GM12878 (cell line): ENCODE measurements around the gene SPOCK1. TPM values are rescaled to one million over a fixed set of nuclear protein-coding genes. Genes with fewer than 3 reads are reported as not detected.

Experiments used
- ATAC-seq: fragments of 200-7000 bp; cut with Tn5 transposase; 3 replicates; pipeline ENCODE4 v1.9.1; 2020; ENCODE audit warnings: mild to moderate bottlenecking, moderate library complexity
- BruUV-seq: library from RNA; stranded (reverse); fragments of 400-500 nt; replicated peaks from 2 replicates; lab custom pipeline; 2021; lab: Mats Ljungman, UMichigan
- CTCF ChIA-PET: fragments of 300-600 bp; sonication (Branson Sonifier 250); formaldehyde crosslinking; extraction: SDS; loops from one replicate; lab custom pipeline; 2021; ENCODE audit warnings: inconsistent platforms; lab: Yijun Ruan, JAX
- POLR2A ChIA-PET: fragments of 350-600 bp; formaldehyde crosslinking; extraction: SDS; loops from one replicate; lab custom pipeline; 2021; ENCODE audit warnings: inconsistent platforms; lab: Charles Lee
- RAD21 ChIA-PET: fragments of 300-600 bp; sonication (Branson Sonifier 250); formaldehyde crosslinking; loops from one replicate; lab custom pipeline; 2023; ENCODE audit warnings: antibody characterized with exemption; ENCODE audit not compliant: unreplicated experiment; lab: Charles Lee
- SMC1A ChIA-PET: fragments of 300-600 bp; sonication (Branson Sonifier 250); formaldehyde crosslinking; loops from one replicate; lab custom pipeline; 2023; ENCODE audit not compliant: unreplicated experiment, uncharacterized antibody; lab: Charles Lee
- DNase-seq: peaks from one replicate; pipeline ENCODE4 v3.0.0-alpha.2; 2011; ENCODE audit warnings: low read depth, low spot score
- FAIRE-seq: peaks from 3 replicates; lab custom pipeline; 2011; peaks lifted over from hg19 to GRCh38; lab: Jason Lieb, UNC
- H2AFZ ChIP-seq: 2 replicates; pipeline ENCODE4 v1.6.0; 2011; ENCODE audit warnings: low read depth, low read length, control low read depth; ENCODE audit not compliant: control insufficient read depth
- H3K27ac ChIP-seq: 2 replicates; pipeline ENCODE4 v1.5.1; 2011; ENCODE audit warnings: control low read depth; ENCODE audit not compliant: control insufficient read depth, insufficient read depth
- H3K27me3 ChIP-seq, 2 experiments: replicated peaks in 1 of 2; 2 replicates each; pipeline versions ENCODE4 v1.6.0 to v1.6.1; 2011; ENCODE audit warnings: low read length in 1 of 2; ENCODE audit not compliant: control insufficient read depth in 2 of 2, insufficient read depth in 2 of 2
- H3K36me3 ChIP-seq, 2 experiments: 2 replicates each; pipeline ENCODE4 v1.5.1; 2011; ENCODE audit warnings: low read length in 1 of 2; ENCODE audit not compliant: control insufficient read depth in 2 of 2, insufficient read depth in 2 of 2
- H3K4me1 ChIP-seq: 2 replicates; pipeline ENCODE4 v1.6.1; 2011; ENCODE audit warnings: mild to moderate bottlenecking, low read length, moderate library complexity, mixed read lengths; ENCODE audit not compliant: control insufficient read depth, insufficient read depth
- H3K4me2 ChIP-seq: 2 replicates; pipeline ENCODE4 v1.6.0; 2011; ENCODE audit warnings: control low read depth; ENCODE audit not compliant: control insufficient read depth, insufficient read depth
- H3K4me3 ChIP-seq: fragments of 200-600 bp; sonication (generic); 2 replicates; pipeline ENCODE4 v1.5.1; 2016
- H3K79me2 ChIP-seq: 2 replicates; pipeline ENCODE4 v1.6.0; 2011; ENCODE audit warnings: low read length; ENCODE audit not compliant: control insufficient read depth, insufficient read depth
- H3K9ac ChIP-seq: 2 replicates; pipeline ENCODE4 v1.8.0; 2011; ENCODE audit warnings: low read length, control low read depth, mixed read lengths; ENCODE audit not compliant: control insufficient read depth, insufficient read depth
- H3K9me3 ChIP-seq: replicated peaks from 3 replicates; pipeline ENCODE4 v1.5.1; 2011; ENCODE audit warnings: mild to moderate bottlenecking, low read length; ENCODE audit not compliant: control insufficient read depth, insufficient read depth
- H4K20me1 ChIP-seq: 2 replicates; pipeline ENCODE4 v1.6.0; 2011; ENCODE audit not compliant: control insufficient read depth, insufficient read depth
- BCL11A ChIP-seq: IDR thresholded peaks from 2 replicates; pipeline ENCODE4 v1.6.1; 2011; ENCODE audit warnings: low read depth, low read length
- EP300 ChIP-seq, 2 experiments: fragments of 150-350 bp in 1 of 2; IDR thresholded peaks; 2 replicates each; pipeline ENCODE4 v1.6.1; 2011 to 2012; ENCODE audit warnings: low read depth in 2 of 2, low read length in 2 of 2, borderline replicate concordance in 1 of 2, improper control_type of control experiment in 1 of 2, inconsistent platforms in 1 of 2; ENCODE audit not compliant: control insufficient read depth in 1 of 2
- EZH2 ChIP-seq: IDR thresholded peaks from 2 replicates; pipeline ENCODE4 v1.6.1; 2012; ENCODE audit warnings: low read depth, mild to moderate bottlenecking, control low read depth, inconsistent platforms, low read length, borderline replicate concordance; ENCODE audit not compliant: control insufficient read depth
- FOXM1 ChIP-seq: IDR thresholded peaks from 2 replicates; pipeline ENCODE4 v1.6.1; 2012; ENCODE audit warnings: low read depth, mild to moderate bottlenecking, inconsistent platforms, low read length, moderate library complexity
- HDAC2 ChIP-seq: fragments of 200-600 bp; sonication (generic); IDR thresholded peaks from 2 replicates; pipeline ENCODE4 v1.6.1; 2017
- HDAC6 ChIP-seq: fragments of 200-600 bp; sonication (generic); IDR thresholded peaks from one replicate; pipeline ENCODE4 v1.8.0; 2017; ENCODE audit warnings: antibody characterized with exemption; ENCODE audit not compliant: unreplicated experiment
- KAT2A ChIP-seq: conservative IDR thresholded peaks from 2 replicates; pipeline ENCODE4 v1.6.1; 2011; ENCODE audit warnings: low read depth, low read length; ENCODE audit not compliant: control insufficient read depth
- KLF5 ChIP-seq: fragments of 450-650 bp; IDR thresholded peaks from 2 replicates; pipeline ENCODE4 v1.6.1; 2014; ENCODE audit warnings: mild to moderate bottlenecking; ENCODE audit not compliant: partially characterized antibody
- MEF2A ChIP-seq: IDR thresholded peaks from 2 replicates; pipeline ENCODE4 v1.6.1; 2011; ENCODE audit warnings: low read depth, mild to moderate bottlenecking, low read length, moderate library complexity; ENCODE audit not compliant: insufficient read depth
- NRF1 ChIP-seq: conservative IDR thresholded peaks from 2 replicates; pipeline ENCODE4 v1.6.1; 2011; ENCODE audit warnings: mild to moderate bottlenecking, low read depth, low read length, improper control_type of control experiment
- POLR2AphosphoS2 ChIP-seq: IDR thresholded peaks from 2 replicates; pipeline ENCODE4 v1.6.1; 2011; ENCODE audit warnings: low read depth, mild to moderate bottlenecking, low read length, improper control_type of control experiment, moderate library complexity
- SIN3A ChIP-seq: IDR thresholded peaks from 2 replicates; pipeline ENCODE4 v1.6.1; 2012; ENCODE audit warnings: low read depth, low read length, improper control_type of control experiment
- SUZ12 ChIP-seq: fragments of 200-600 bp; sonication (generic); IDR thresholded peaks from one replicate; pipeline ENCODE4 v1.6.1; 2018; ENCODE audit warnings: antibody characterized with exemption, mild to moderate bottlenecking; ENCODE audit not compliant: unreplicated experiment
- TCF12 ChIP-seq: IDR thresholded peaks from 2 replicates; pipeline ENCODE4 v1.6.1; 2011; ENCODE audit warnings: low read depth, mild to moderate bottlenecking, low read length
- YBX1 ChIP-seq: fragments of 450-650 bp; IDR thresholded peaks from 2 replicates; pipeline ENCODE4 v1.6.1; 2016; ENCODE audit warnings: antibody characterized with exemption
- ZBED1 ChIP-seq: IDR thresholded peaks from 2 replicates; pipeline ENCODE4 v1.6.1; 2016; ENCODE audit warnings: borderline replicate concordance
- ZNF217 ChIP-seq: fragments of 450-650 bp; IDR thresholded peaks from 2 replicates; pipeline ENCODE4 v1.6.1; 2017; ENCODE audit warnings: antibody characterized with exemption, mild to moderate bottlenecking
- WGBS: methylation state at CpG from one replicate; pipeline ENCODE4 v1.1.6; 2016; ENCODE audit warnings: low lambda C conversion rate; ENCODE audit not compliant: insufficient replicate concordance, insufficient coverage; ENCODE audit errors: missing lambda C conversion rate; 5-methylcytosine and 5-hydroxymethylcytosine counted together
- in situ Hi-C: fragments of 300-500 bp; cut with MboI; formaldehyde crosslinking; loops from 9 replicates; pipeline ENCODE4 v1.14.3; 2018; ENCODE audit warnings: mixed read lengths
- intact Hi-C: fragments of 100-400 bp; cut with micrococcal nuclease; formaldehyde crosslinking; loops from one replicate; pipeline ENCODE4 v1.14.2; 2022; ENCODE audit not compliant: unreplicated experiment
- polyA plus RNA-seq, 11 experiments: library from polyadenylated mRNA; depleted of rRNA in 4 of 11; unstranded in 6 of 11; stranded (reverse) in 5 of 11; fragments of >200 nt; fragmentation: Nextera tagmentation in 4 of 11; fragmentation: Illumina TruSeq in 1 of 11; extraction: Ambion mirVana in 4 of 11; extraction: Trizol in 1 of 11; gene quantifications; 1 replicate in 1 of 11; 2 replicates in 10 of 11; pipeline versions ENCODE4 v1.2.1 to v1.2.3, GENCODE V29; 2011 to 2016; ENCODE audit warnings: inconsistent platforms in 2 of 11, missing spikeins in 2 of 11, low read depth in 1 of 11
- total RNA-seq, 4 experiments: library from RNA; depleted of rRNA in 3 of 4; stranded (reverse); fragments of >200 nt in 3 of 4; fragmentation: Illumina TruSeq in 1 of 4; extraction: Trizol in 1 of 4; gene quantifications; 2 replicates each; pipeline versions ENCODE4 v1.2.1 to v1.2.3, GENCODE V29; 2013 to 2021
- TF ChIP-seq, protein P1 (sequence below), 3 experiments: IDR thresholded peaks in 2 of 3; conservative IDR thresholded peaks in 1 of 3; 2 replicates each; pipeline ENCODE4 v1.5.1; 2011; ENCODE audit warnings: low read depth in 3 of 3, low read length in 3 of 3, mild to moderate bottlenecking in 3 of 3, control low read depth in 2 of 3, moderate library complexity in 2 of 3, inconsistent platforms in 1 of 3, mixed read lengths in 1 of 3; ENCODE audit not compliant: control insufficient read depth in 2 of 3, insufficient read depth in 1 of 3; ENCODE audit errors: extremely low read depth in 1 of 3
- TF ChIP-seq, protein P2 (sequence below): IDR thresholded peaks from 2 replicates; pipeline ENCODE4 v1.6.1; 2011; ENCODE audit warnings: borderline replicate concordance, low read depth, mild to moderate bottlenecking, moderate library complexity, low read length; ENCODE audit not compliant: insufficient read depth, poor library complexity, severe bottlenecking
- TF ChIP-seq, protein P3 (sequence below): fragments of 450-650 bp; IDR thresholded peaks from 2 replicates; pipeline ENCODE4 v1.6.1; 2016; ENCODE audit warnings: mild to moderate bottlenecking

The SPOCK1 gene
- total and polyA plus RNA-seq, 10 of the 15 experiments (the other 5 are each of a cell fraction or from before 2014, with no cell fraction given), result 0.06 to 0.68 (median 0.25) TPM; not detected in 3

DNA sequence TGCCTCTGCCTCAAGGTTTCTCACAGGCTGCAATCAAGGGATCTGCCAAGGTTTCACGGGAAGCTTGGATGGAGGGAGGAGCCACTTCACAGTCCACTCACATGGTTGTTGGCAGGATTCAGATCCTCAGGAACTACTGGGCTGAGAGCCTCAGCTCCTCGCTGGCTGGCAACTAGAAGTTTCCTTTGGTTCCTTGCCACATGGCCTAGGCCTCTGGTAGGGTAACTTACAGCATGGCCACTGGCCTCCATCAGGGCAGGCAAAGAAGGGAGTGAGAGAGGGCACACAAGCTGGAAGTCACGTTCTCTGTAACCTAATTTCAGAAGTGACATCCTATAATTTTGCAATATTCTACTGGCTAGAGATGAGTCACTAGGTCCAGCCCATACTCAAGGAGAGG is 32.2 kb downstream of the SPOCK1 start (continued):
- TF ChIP-seq, protein P1, sequence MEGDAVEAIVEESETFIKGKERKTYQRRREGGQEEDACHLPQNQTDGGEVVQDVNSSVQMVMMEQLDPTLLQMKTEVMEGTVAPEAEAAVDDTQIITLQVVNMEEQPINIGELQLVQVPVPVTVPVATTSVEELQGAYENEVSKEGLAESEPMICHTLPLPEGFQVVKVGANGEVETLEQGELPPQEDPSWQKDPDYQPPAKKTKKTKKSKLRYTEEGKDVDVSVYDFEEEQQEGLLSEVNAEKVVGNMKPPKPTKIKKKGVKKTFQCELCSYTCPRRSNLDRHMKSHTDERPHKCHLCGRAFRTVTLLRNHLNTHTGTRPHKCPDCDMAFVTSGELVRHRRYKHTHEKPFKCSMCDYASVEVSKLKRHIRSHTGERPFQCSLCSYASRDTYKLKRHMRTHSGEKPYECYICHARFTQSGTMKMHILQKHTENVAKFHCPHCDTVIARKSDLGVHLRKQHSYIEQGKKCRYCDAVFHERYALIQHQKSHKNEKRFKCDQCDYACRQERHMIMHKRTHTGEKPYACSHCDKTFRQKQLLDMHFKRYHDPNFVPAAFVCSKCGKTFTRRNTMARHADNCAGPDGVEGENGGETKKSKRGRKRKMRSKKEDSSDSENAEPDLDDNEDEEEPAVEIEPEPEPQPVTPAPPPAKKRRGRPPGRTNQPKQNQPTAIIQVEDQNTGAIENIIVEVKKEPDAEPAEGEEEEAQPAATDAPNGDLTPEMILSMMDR (IDR thresholded peaks at IDR 0.05 in 2 of 3, conservative IDR thresholded peaks at IDR 0.05 in 1 of 3; ENCODE audit: control insufficient read depth in 2 of 3, extremely low read depth in 1 of 3, insufficient read depth in 1 of 3, low read depth in 3 of 3, low read length in 3 of 3), result no peak
- TF ChIP-seq EP300 (IDR thresholded peaks at IDR 0.05; ENCODE audit: borderline replicate concordance in 1 of 2, control insufficient read depth in 1 of 2, low read depth in 2 of 2, low read length in 2 of 2), result no peak
- no peak for TF ChIP-seq BCL11A
- no peak for TF ChIP-seq HDAC6
- TF ChIP-seq ZNF217, result no peak

DNA sequence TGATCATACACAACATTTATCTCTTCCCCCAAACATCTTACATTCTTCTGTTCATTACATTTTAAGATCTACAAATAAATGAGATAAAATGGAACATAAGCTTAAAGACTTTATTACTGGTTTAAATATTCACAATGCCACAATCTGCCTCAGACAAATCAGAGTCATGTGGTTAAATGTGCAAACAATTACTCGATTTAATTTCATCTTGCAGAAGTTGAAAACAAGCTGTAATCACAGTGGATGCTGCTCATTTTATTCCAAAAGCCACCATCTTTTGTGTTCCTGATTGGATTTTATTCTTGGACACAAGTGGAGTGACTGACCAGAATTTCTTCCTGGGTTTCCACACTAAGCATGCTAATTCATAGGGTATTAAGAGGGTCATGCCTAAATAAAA is 33.2 kb downstream of the SPOCK1 start:
- BruUV-seq, result no TSS peak
- in situ Hi-C loops (no loop called here), intact Hi-C loops (no loop called here)
- H3K4me2 ChIP-seq, result no peak overlapping the region
- ChIA-PET SMC1A (no interaction called here), CTCF (interaction anchor here (1.1 kb wide), 1 partner anchor 13 kb away, joined by 3 read pairs; no protein-coding TSS in a partner anchor), POLR2A (no interaction called here), RAD21 (no interaction called here)
- H3K4me3 ChIP-seq, result no peak overlapping the region
- H2AFZ ChIP-seq, result no peak overlapping the region
- DNase-seq (no peak), FAIRE-seq (no peak), ATAC-seq (no peak)
- H3K9ac ChIP-seq, result no peak overlapping the region
- WGBS, result 0% methylated on average over 1 of the region's 1 CpG
- H3K79me2 ChIP-seq, result no peaks in the 10 kb centered on the region
- no peak for TF ChIP-seq SIN3A
- no peak for TF ChIP-seq ZBED1
- no peak for TF ChIP-seq KAT2A
- TF ChIP-seq POLR2AphosphoS2, result no peak
- no peak for TF ChIP-seq KLF5
- TF ChIP-seq YBX1, result no peak
- TF ChIP-seq HDAC2, result no peak
- no peak for TF ChIP-seq NRF1
- TF ChIP-seq, protein P2, sequence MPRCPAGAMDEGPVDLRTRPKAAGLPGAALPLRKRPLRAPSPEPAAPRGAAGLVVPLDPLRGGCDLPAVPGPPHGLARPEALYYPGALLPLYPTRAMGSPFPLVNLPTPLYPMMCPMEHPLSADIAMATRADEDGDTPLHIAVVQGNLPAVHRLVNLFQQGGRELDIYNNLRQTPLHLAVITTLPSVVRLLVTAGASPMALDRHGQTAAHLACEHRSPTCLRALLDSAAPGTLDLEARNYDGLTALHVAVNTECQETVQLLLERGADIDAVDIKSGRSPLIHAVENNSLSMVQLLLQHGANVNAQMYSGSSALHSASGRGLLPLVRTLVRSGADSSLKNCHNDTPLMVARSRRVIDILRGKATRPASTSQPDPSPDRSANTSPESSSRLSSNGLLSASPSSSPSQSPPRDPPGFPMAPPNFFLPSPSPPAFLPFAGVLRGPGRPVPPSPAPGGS, result no peak
- no peak for TF ChIP-seq MEF2A
- TF ChIP-seq FOXM1, result no peak
- TF ChIP-seq EZH2, result no peak
- TF ChIP-seq, protein P3, sequence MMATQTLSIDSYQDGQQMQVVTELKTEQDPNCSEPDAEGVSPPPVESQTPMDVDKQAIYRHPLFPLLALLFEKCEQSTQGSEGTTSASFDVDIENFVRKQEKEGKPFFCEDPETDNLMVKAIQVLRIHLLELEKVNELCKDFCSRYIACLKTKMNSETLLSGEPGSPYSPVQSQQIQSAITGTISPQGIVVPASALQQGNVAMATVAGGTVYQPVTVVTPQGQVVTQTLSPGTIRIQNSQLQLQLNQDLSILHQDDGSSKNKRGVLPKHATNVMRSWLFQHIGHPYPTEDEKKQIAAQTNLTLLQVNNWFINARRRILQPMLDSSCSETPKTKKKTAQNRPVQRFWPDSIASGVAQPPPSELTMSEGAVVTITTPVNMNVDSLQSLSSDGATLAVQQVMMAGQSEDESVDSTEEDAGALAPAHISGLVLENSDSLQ, result no peak
- no peak for TF ChIP-seq TCF12
- no peak for TF ChIP-seq SUZ12
- H3K27ac ChIP-seq, result no peak overlapping the region
- H4K20me1 ChIP-seq, result no peaks in the 10 kb centered on the region
- H3K4me1 ChIP-seq, result no peaks in the 10 kb centered on the region
- no peaks in the 10 kb centered on the region for H3K9me3 ChIP-seq
- H3K36me3 ChIP-seq, result no peaks in the 10 kb centered on the region
- peaks cover 0 to 1% of the 10 kb centered on the region in 2 experiments; a peak in 1 of 4 replicates for H3K27me3 ChIP-seq
